ENCODE data around the gene IGFL3.

The IGFL3 gene

DNA sequence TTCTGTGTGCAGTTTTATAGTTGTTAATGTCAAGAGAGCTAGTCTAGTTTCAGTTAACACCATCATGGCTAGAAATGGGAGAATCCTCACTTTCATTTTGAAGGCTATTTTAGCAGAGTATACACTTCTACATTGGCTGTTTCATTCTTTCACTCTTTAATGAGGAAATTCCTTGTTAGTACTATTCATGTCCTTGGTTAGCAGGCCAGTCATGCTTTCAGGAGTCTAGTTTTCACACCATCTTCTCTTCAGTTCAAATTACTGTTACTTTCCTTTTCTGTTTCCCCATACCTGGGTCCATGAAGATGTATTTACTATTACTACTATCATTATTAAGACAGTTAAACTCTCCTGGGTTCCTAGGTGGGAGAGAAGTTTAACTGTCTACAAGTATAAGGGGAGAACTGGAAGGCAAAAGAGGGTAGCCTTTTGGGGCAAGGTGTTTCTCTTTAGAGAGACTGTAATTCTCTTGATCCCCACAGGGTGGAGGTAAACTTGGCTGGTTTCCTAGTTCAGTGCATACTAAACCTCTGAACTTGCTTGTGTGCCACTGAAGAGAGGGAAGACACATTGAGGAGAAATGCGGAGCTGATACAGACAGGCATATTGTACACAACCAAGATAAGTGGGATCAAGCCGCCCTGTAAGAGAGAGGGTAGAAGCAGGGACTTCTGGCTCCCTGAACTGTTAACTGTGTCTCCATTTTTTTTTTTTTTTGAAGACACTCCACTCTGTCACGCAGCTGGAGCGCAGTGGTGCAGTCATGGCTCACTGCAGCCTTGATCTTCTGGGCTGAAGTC, 42.4 kb downstream of the IGFL3 start:
- TF ChIP-seq POLR2AphosphoS5 (IDR thresholded peaks at IDR 0.05; ENCODE audit: low read depth, low read length) = no peak
- no peak for TF ChIP-seq TAF1 (IDR thresholded peaks at IDR 0.05; ENCODE audit: borderline replicate concordance, insufficient read depth, low read length)
- no peak for TF ChIP-seq FOXP2 (optimal IDR thresholded peaks at IDR 0.05; ENCODE audit: borderline replicate concordance, extremely low read depth, extremely low read length, insufficient read depth)
- no peak for TF ChIP-seq REST (IDR thresholded peaks at IDR 0.05; ENCODE audit: insufficient read depth in 1 of 2, low read depth in 2 of 2, low read length in 2 of 2)
- TF ChIP-seq SIN3A (IDR thresholded peaks at IDR 0.05; ENCODE audit: borderline replicate concordance, insufficient read depth, low read length) = no peak

- TF ChIP-seq FOXP2 (optimal IDR thresholded peaks at IDR 0.05; ENCODE audit: borderline replicate concordance, extremely low read depth, extremely low read length, insufficient read depth) = peak; percentile 73
- TF ChIP-seq REST (IDR thresholded peaks at IDR 0.05; ENCODE audit: insufficient read depth in 1 of 2, low read depth in 2 of 2, low read length in 2 of 2) = 0 out of 4 replicates have a peak, but pooled peaks of 1 of the 2 experiments have one; percentile 19
- TF ChIP-seq TAF1 (IDR thresholded peaks at IDR 0.05; ENCODE audit: borderline replicate concordance, insufficient read depth, low read length) = no peak
- TF ChIP-seq POLR2AphosphoS5 (IDR thresholded peaks at IDR 0.05; ENCODE audit: low read depth, low read length) = no peak
- no peak for TF ChIP-seq SIN3A (IDR thresholded peaks at IDR 0.05; ENCODE audit: borderline replicate concordance, insufficient read depth, low read length)
These were observed 43.9 kb downstream of the IGFL3 start for GRCh38 chr19:46080561-46080960.

DNA sequence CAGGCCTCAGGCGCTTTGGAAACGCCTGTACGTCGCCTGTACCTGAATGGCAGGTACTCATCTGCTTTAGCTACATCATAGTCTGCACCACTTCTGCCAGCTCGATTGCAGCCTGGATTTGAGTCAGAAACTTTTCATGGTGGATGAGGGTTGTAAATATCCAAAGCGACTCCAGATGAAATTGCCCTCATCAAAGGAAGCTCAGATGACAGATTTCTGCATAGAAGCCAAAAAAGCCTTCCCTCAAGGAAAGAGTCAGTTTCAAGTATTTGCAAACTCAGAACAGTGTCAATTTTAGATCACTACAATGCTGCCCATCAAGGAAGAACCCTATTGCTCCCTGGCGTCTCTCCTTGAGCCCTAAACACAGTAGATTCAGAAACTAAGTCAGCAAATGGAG, 44.9 kb downstream of the IGFL3 start:
- TF ChIP-seq POLR2AphosphoS5 (IDR thresholded peaks at IDR 0.05; ENCODE audit: low read depth, low read length) = no peak
- no peak for TF ChIP-seq SIN3A (IDR thresholded peaks at IDR 0.05; ENCODE audit: borderline replicate concordance, insufficient read depth, low read length)
- TF ChIP-seq FOXP2 (optimal IDR thresholded peaks at IDR 0.05; ENCODE audit: borderline replicate concordance, extremely low read depth, extremely low read length, insufficient read depth) = no peak
- no peak for TF ChIP-seq REST (IDR thresholded peaks at IDR 0.05; ENCODE audit: insufficient read depth in 1 of 2, low read depth in 2 of 2, low read length in 2 of 2)
- TF ChIP-seq TAF1 (IDR thresholded peaks at IDR 0.05; ENCODE audit: borderline replicate concordance, insufficient read depth, low read length) = no peak

GRCh38 chr19:46077815-46078167, 46.7 kb downstream of the IGFL3 start:
- TF ChIP-seq TAF1 (IDR thresholded peaks at IDR 0.05; ENCODE audit: borderline replicate concordance, insufficient read depth, low read length) (no peak), SIN3A (IDR thresholded peaks at IDR 0.05; ENCODE audit: borderline replicate concordance, insufficient read depth, low read length) (no peak), FOXP2 (optimal IDR thresholded peaks at IDR 0.05; ENCODE audit: borderline replicate concordance, extremely low read depth, extremely low read length, insufficient read depth) (no peak), POLR2AphosphoS5 (IDR thresholded peaks at IDR 0.05; ENCODE audit: low read depth, low read length) (no peak), REST (IDR thresholded peaks at IDR 0.05; ENCODE audit: insufficient read depth in 1 of 2, low read depth in 2 of 2, low read length in 2 of 2) (no peak)
